NCI-H524 (cell line): Measurements from ENCODE around the gene LRRFIP1.
A peak's percentile ranks its signal among the peaks of the same experiment; 100 is the strongest.

Source experiments
- DNase-seq, 2 experiments: peaks; one replicate each; lab custom pipeline; 2025; lab: John Stamatoyannopoulos, UW

LRRFIP1 gene

DNA sequence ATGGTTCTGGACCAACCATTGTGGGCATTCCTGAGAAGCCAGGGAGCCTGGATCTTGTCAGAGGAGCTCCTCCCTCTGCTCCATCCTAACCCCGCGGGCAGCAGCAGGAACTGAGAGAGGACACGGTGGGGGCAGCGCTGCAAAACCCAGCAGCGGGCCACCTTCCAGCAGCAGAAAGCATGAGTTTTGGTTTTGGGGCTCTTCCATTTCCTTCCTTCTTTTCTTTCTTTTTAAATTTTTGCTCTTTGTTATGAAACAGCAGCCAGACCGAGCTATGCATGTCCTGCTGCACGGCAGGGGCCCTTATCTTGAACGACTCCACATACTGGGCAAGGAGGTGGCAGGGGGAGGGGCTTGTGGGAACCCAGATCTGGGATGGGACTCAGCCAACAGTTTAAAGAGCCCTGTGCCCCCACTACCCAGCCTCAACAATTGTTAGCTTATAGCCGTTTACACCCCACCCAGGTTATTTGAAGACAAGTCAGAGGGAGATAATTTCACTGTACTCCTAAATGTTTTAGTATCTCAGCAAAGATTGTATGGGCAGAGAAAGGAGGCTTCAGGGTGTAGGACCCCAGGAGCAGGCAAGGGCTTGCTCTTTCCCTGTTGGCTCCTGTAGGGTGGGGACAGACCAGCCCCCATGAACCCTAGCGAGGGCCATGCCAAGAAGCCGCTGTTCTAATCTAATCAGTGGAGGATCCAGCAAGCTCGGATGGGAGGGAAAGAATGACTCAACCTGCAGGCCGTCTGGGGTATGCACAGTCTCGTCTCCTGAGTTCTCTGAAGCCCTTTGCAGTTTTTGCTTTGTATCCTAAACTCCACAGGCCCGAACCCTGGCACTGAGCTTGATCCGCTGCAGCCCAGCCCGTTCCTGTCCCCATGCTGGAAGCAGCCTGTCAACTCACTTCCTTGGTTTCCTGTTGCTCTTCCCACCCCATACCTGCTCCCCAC lies 75.3 kb downstream of the LRRFIP1 start:
- DNase-seq = no peak

DNA sequence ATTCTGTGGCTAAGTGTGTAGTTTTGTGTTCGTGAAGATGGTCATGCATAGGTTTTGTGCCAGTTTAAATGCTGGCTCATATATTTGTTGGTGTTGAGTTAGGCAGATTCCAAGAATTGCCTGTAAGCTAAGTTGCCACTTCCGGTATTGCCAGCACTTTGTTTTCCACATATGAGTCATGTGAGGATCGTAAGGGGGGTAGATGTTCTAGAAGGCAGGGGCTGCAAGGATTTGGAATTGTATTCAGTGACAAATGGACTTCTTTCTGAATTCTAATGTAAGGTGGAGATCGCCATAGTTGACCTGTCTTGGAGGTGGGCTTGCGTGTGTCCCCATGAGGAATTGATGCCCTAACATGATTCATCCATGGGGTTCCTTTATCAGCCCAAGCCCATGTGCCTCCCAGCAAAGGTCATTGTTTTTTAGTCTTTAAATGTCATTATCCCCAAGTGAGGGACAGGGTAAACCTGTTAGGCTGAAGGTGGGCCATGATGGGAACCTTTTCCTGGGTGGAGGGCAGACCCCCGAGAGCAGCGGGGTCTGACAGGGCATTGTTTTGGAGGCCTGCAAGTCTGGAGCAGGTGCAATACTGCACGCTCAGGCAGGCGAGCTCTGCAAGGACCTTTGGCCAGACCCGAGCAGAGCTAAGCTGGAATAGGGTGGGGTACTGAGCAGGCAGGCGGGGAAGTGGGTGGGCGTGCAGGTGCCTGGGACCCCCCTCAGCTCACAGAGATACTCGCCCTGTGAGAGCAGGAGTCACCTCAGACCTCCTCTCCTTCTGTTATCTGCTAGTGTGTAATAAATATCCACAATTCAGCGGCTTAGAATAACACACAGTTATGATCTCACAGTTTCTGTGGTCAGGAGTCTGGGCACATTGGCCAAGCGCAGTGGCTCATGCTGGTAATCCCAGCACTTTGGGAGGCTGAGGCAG lies 77.4 kb downstream of the LRRFIP1 start:
- no peak for DNase-seq

DNA sequence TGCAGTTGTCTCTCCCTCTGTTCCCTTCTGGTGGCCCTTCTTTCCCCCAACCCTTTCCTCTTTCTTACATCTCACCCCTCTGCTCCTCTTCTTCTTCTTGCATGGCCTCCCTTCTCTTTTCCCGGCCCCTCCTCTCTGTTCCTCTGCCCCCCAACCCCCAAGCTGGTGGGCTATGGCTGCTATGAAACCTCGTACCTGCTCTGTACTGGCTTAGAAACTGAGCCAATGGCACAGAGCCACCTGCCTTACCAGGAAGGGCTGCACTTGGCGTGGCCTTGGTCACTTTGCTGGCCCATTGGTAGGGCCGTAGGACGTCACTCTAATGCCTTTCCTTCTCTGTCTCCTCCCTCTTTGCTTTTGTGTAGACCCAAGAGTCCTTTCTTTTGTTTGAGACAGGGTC lies 78.9 kb downstream of the LRRFIP1 start:
- no peak for DNase-seq

DNA sequence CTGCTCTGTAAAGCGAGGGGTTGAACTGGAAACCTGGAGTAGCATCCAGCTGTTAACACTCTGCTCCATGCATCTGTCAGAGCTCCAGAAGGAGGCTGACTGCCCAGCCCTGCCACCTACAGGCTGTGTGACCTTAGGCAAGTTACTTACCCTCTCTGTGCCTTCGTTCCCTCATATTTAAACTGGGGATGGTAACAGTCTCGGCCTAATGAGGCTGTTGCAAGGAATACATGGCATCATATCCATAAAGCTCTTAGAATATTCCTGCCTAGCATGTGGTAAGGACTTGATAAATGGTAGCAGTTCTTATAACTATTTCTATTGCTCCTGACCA lies 80.6 kb downstream of the LRRFIP1 start:
- no peak for DNase-seq

DNA sequence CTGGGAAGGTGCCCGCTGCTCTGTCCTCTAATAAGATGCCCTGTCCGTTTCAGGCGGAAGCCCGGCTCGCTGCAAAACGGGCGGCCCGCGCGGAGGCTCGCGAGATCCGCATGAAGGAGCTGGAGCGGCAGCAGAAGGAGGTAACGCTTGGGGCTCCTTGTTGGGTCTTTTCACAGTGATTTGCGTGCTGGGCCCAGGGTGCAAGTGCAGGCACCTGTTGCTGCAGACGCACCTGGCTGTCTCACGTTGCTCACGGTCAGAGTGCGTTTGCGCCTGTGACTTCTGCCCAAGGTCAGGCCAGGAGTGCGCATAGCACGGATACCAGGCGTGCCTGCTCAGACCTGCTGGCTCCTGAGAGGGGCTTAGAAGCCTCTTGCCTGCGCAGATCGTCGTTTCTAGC lies 81.1 kb downstream of the LRRFIP1 start:
- DNase-seq = no peak

DNA sequence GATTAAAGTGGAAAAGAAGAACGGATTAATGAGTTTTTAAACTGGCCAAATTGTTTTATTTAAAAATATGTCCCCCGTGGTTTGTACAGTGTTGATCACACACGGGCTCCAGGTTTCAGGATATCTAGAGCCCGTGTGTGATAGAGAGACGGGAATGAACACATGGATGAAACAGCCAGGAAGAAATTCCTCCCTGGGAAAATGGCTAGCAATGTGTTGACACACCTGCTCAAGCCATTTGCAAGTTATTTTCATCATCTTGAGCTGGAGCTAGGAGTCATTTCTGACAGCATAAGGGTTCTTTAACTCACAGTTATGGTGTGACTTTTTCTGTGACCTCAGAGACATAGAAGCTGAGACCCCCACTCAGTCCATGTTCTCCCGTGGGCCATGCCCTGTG lies 81.6 kb downstream of the LRRFIP1 start:
- no peak for DNase-seq

DNA sequence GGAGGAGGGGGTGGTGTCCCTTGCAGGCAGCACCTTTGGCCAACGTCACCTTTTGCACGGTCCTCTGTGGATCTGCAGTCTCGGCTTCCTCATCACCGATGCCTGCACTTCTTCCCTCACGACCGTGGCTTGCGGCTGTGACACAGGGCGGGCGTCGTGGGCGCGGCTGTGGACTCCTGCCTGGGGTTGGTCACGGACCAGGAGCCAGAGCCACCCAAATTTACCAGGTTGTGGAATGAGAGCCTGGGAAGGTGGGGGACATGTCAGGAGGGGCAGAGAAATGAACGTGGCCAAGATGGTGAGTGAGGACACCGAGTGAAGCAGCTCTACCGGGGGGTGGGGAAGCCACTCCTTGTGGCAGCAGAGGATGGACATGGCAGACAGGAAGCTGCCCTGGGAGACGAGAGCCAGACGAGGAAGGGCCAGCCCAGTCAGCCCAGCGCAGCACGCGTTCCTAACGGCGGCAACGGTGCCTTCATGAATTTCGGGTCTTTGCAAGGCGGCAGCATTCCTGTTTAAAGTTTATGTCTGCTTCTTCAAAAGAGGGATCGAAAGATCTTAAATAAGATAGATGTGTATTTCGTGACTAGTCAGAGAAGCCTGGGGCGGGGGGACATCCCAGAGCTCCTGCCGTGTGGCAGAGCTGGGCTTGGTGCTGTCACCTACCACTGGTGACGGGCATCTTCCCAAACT lies 84.2 kb downstream of the LRRFIP1 start:
- DNase-seq = no peak

DNA sequence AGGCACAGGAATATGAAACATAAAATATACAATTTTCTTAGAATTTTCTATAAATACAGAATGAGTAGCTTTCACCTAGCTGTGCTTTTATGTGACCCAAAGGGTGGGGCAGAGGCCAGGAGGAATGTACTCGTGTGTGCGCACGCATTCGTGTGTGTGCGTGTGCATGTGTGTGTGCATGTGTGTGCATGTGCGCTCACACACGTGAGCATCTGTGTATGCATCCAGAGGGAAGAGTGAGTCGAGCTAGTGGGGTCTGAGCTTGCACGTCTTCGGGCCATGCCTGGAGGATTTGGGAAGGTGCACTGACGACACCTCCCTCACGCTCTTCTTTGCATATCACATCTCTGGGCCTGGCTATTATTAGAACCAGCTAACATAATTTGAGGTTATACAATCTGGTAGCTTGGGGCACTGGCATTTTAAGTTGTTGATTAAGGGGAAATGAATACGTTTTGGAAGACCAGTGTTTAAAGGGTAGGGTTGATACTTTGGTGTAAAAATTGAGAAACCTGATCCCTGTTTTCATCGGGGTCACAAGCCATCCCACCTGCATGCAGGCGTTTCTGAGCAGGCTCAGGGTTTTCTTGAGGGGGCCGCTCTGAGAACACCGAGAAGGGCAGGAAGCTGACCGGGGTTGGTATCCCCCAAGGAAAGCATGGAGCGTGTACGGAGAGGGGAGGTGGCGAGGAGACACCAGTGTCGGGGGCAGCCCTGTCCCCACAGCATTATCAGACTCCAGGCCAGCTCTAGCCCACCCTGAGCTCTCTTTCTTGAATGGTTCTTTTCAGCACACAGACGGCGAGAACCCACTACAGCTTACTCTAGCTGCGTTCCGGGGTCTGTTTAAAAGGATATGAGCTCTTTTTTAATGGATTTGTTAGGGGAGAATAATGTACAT lies 85.3 kb downstream of the LRRFIP1 start:
- no peak for DNase-seq

DNA sequence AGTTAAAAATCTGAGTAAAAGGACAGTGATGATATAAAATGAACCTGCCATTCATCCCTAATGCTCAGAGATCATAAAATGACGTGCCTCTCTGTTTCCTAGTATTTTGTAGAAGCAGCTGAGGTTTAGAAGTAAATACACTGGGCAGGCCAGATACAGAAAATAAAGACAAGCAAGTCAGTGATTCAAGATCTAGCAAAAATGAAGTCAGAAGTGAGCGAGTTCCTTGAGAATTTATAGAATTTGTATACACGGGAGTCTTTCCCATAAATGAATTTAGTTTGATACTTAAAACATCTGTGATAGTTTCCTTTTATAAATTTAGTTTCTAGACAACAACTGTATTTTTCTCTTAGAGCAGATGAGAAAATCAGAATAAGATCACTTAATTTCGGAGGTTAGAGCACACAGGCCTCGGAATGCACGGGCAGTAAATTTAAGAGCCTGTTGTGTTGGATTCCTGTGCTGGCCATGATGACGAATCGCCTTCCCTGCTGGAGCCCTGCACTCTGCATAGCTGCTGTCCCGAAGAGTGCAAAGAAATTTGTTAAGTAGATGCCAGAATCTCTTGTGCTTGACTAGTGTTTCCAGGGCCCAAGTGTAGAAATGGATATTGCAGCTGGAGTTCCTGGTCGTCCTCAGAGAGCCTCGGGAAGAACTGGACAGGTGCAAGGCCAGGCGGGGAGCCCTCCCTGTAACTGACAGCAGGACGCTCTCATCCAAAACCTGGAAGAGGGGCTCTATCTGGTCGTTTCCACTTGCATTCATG lies 87.5 kb downstream of the LRRFIP1 start:
- no peak for DNase-seq

DNA sequence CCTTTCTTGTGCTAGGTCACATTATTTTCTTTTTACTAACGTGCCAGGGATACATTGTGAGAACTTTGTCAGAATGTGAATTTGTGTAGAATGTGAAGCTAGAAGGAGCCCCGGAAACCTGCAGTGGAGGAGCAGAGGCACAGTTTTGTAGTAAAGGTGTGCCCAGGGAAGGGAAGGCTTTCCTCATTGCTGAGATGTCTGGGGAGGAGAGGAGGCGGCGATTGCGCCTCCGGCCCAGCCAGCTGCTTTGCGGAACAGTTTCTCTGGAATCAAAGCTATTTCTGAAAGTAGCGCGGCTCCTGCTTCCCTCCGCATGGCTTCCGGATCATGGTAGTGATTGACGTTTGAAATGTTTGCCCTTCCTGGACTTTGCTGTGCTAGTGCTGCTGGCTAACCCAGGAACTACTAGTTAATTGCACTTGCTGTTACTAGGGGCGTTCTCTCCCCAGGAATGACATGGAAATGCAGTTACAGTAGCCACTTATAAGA lies 88.1 kb downstream of the LRRFIP1 start:
- no peak for DNase-seq

DNA sequence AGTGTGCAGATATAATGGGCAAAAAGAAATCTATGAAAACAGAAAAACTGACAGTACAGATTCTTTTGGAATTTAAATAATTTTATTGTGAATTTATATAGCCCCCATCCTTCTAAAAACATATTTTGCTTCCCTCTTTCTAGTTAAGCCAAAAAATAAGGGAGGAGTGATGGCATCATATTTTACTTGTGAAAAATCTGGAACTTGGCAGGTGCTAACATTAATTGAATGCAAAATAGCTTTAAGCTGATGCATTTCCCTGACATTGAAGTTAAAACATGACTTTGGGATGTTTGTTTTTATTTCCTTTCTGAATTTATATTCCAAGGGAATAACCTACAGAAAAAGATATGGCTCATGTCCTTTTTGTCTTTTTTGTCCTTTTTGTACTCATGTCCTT lies 88.6 kb downstream of the LRRFIP1 start:
- no peak for DNase-seq

DNA sequence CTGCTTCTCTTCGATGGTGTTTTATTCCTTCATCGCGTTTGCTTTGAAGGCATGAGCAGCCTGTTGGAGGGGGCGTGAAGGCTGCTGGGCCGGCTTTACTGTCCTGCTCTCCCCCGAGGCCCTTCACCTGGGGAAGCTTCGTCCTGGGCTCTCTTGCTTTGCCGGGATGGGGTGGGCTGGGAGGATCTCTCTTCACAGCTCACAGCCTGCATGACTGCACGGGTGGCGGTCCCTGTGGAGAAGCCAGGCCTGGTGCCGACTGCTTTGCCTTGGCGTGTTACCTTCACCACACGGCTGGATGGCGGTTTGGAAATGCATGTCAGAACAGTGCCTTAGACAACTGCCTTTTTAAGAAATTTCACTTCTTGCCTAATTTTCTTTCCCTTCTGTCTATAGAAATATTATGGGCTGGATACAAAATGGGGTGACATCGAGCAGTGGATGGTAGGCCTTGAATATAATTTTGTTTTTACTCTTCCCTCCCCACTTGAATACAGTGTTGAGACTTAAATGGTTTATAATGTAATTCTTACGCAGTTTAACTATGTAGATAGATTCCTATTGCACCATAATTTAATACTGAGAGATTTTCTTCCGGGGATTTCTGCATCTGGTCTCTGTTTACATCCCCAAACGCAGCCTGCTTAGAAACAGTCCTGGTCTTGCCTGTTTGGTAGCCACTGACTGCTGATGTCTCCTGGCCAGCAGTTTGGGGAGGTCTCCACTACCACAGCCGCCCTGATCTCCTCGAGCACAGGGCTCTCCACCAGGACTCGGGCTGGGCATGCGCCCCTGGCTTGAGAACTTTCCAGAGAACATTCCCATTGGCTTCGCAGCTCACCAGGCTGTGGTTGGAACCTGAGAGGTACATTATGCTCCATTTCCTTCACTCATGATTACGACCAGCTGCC lies 90.2 kb downstream of the LRRFIP1 start:
- no peak for DNase-seq

DNA sequence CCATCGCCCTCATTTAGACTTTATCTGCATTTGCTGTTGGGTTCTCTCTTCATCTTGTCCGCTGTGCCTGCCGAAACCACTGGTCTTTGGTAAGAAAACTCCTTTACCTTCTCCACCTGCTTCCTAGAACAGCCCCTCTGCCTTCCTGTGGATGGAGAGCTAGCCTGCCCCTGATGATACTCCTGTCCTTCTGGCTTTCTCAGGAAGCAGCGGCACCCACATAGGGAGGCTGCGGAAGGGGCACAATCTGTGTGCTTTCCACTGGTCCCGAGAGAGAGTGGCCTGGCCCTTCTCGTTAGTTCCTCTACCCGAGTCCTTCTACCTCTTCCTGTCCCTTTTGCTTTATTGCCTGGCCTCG lies 90.9 kb downstream of the LRRFIP1 start:
- DNase-seq = no peak

DNA sequence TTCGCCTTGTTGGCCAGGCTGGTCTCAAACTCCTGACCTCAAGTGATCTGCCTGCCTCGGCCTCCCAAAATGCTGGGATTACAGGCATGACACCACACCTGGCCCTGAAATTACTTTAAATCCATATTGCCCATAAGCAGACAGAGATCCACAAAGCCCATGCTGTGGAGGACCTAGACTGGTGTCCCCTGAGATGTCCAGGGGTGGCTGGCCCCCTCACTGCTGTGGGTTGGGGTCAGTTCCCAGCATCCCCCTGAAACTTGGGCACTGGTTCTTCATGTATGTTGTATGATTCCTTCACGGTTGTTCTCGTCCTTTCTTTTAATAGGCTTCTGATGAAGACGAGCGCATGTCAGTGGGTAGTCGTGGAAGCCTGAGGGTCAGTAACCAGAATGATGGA lies 93.1 kb downstream of the LRRFIP1 start:
- no peak for DNase-seq

DNA sequence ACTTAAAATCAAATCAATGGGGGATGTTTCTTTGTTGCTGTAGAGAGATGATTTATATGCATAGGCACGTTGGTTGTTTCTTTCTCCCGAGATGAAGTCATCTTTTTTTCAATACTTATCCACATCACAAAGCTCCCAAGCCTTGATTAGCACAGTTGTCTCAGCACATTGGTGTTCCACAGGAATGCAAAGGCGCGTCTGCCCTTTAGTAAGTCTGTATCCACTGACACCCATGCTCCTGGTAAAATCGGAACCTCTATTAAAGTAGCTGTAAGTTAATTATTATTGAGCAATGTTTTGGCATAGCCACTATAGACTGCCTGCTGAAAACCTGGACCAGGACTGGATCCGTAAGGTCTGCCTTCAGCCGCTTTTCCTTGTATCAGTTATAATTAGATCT lies 93.6 kb downstream of the LRRFIP1 start:
- DNase-seq = no peak

DNA sequence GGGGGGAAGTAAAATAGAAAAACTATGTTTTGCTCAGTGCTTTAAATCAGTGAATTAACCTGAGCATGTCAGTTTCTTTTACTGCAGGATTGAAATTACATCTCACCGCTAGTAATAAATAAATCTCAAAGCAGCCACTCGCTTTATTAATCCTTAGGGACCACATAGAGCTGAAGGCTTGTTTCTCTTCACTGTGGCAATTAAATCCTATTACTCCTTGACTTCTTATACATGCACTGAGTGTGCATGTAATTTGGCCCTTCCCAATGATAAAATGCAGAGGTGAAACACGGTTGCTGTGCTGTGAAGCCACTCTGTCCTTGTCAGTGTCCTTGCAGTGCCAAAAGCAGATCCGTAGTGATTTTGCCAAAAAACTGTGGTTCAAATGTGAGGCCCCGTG lies 94.1 kb downstream of the LRRFIP1 start:
- peak in 1 of 2 experiments; percentile 45 for DNase-seq

DNA sequence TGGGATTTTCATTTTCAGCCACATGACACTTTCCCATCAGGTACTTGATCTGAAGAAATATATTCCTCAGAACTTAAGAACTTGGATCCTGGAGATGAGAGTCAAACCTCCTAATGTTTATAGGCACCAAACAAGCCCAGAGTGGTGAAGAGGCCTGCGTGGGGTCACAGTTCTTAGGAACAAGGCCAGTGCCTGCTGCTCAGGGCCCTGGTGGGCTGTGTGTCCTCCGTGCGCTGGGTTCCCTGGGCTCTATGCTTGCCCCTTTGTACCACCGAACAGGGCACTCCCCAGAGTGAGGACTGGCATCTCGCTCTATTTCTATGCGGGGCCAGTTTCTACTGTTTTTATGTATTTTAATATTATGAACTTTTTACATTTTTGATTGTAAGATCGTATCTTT lies 95.2 kb downstream of the LRRFIP1 start:
- no peak for DNase-seq

DNA sequence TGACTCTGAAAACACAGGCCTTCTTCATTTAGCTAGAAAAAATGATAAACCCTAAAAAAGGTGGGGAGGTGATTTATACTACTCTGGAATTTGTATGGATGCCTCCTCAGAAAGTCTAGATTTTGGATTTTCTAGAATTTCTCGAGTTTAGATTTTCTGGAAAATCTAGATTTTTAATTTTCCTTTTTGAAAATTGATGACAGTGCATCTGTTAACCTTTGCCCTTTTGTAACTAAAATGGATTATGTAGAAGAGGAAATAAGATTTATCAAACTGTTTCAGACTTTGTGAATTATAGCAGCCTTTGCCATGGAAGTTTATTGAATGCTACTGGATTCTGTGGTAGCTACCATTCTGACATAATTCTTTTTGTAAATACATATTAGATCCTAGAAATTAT lies 95.6 kb downstream of the LRRFIP1 start:
- DNase-seq = no peak

DNA sequence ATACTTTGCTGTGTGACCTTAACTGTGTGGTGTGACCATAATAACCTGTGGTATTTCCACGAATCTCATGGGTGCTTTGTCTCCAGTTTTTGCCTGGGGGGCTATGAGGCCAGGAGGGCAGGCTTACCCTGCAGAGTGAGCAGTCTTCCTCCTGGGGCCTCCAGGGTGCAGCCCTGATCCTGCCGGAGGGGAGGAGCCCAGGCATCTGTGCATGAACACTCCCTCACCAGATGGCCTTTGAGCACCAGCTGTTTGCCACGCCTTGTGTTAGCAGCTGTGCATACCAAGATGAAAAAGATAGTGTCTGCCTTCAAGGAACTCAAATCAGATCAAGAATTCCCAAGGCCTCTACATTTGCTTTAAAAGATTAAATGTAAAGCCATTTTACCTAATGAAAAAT lies 96.2 kb downstream of the LRRFIP1 start:
- DNase-seq = peak; percentile 83 to 92
